Measurements from ENCODE around the gene OR5L2. TPM values are rescaled to one million over a fixed set of nuclear protein-coding genes. Genes with fewer than 3 reads are reported as not detected.

The OR5L2 gene
- total RNA-seq (2021), result not detected in 2 replicates
- long read RNA-seq, result 0 reads

GRCh38 chr11:55826919-55827318 lies at the start of gene OR5L2:
TSS of gene OR5L2 (plus strand) at chr11:55827219. CDS start at chr11:55827219, 0 bp downstream.
- H3K4ac ChIP-seq (ENCODE audit: low read depth, low read length), result no peak within 1 kb of the TSS
- H2BK15ac ChIP-seq (ENCODE audit: low read depth, low read length), result no peak within 1 kb of the TSS
- no peak within 1 kb of the TSS for H3K23ac ChIP-seq (ENCODE audit: insufficient read length, low read depth, low read length)
- H2BK120ac ChIP-seq (ENCODE audit: low read depth, low read length, poor library complexity, severe bottlenecking), result no peak within 1 kb of the TSS
- H2BK12ac ChIP-seq (ENCODE audit: insufficient read length, low read depth, low read length), result no peak within 1 kb of the TSS
- H3T11ph ChIP-seq (ENCODE audit: low read length), result no peak within 1 kb of the TSS
- no peaks in the 10 kb centered on the region for H3K27me3 Mint-ChIP-seq (ENCODE audit: low read depth)
- peaks cover 64% of the 10 kb centered on the region for H3K9me3 ChIP-seq (ENCODE audit: control insufficient read depth, low read depth, low read length)
- H2BK5ac ChIP-seq (ENCODE audit: insufficient read length, low read length), result no peak within 1 kb of the TSS
- H4K8ac ChIP-seq (replicated peaks; ENCODE audit: insufficient read length, low read depth, low read length), result no peak within 1 kb of the TSS
- no peaks in the 10 kb centered on the region for H3K79me2 ChIP-seq (ENCODE audit: insufficient read depth, low read length)
- no peak for DNase-seq
- H4K91ac ChIP-seq (ENCODE audit: insufficient read length, low read depth, low read length), result no peak within 1 kb of the TSS
- no peak within 1 kb of the TSS for H3K14ac ChIP-seq (ENCODE audit: insufficient read depth, low read length)
- no peaks in the 10 kb centered on the region for H3K4me1 ChIP-seq (ENCODE audit: insufficient read depth, low read length)
- H3K18ac ChIP-seq (ENCODE audit: insufficient read length, low read depth, low read length), result no peak within 1 kb of the TSS
- no peaks in the 10 kb centered on the region for H3K4me1 Mint-ChIP-seq
- H3K23me2 ChIP-seq (ENCODE audit: insufficient read length, low read depth, low read length, poor library complexity, severe bottlenecking), result no peaks in the 10 kb centered on the region
- H3K27me3 ChIP-seq (ENCODE audit: insufficient read depth, low read length), result no peaks in the 10 kb centered on the region
- no peak within 1 kb of the TSS for H2AK5ac ChIP-seq (ENCODE audit: insufficient read length, low read length)
- no peak within 1 kb of the TSS for H3K9ac ChIP-seq (ENCODE audit: extremely low read depth, insufficient read length, low read length)
- peaks cover 70 to 71% of the 10 kb centered on the region in 2 experiments for H3K9me3 Mint-ChIP-seq
- no peak for TF ChIP-seq CTCF (conservative IDR thresholded peaks at IDR 0.05)
- no peak within 1 kb of the TSS for H3K56ac ChIP-seq (ENCODE audit: insufficient read length, low read depth, low read length)
- no peak within 1 kb of the TSS for H3K4me3 Mint-ChIP-seq
- peaks cover 0 to 22% (median 6%) of the 10 kb centered on the region in 3 experiments; a peak in 4 of 7 replicates for H3K36me3 Mint-ChIP-seq (ENCODE audit: insufficient read depth in 1 of 3, low read depth in 3 of 3)
- H3K27ac Mint-ChIP-seq, result no peak within 1 kb of the TSS
- no peak within 1 kb of the TSS for H2BK20ac ChIP-seq (ENCODE audit: low read depth, low read length, poor library complexity, severe bottlenecking)
- H4K5ac ChIP-seq (ENCODE audit: insufficient read length, low read depth, low read length), result no peak within 1 kb of the TSS
- H4K20me1 ChIP-seq (ENCODE audit: control insufficient read depth, insufficient read depth, insufficient read length), result no peaks in the 10 kb centered on the region
- no peak within 1 kb of the TSS for H3K27ac ChIP-seq (ENCODE audit: insufficient read length, low read depth, low read length)
- no peak within 1 kb of the TSS for H3K4me2 ChIP-seq (ENCODE audit: insufficient read depth, insufficient read length, low read length)
- H3K79me1 ChIP-seq (ENCODE audit: insufficient read depth, low read depth, low read length, poor library complexity, severe bottlenecking), result no peaks in the 10 kb centered on the region
- H2AFZ ChIP-seq (ENCODE audit: low read length), result no peak within 1 kb of the TSS

Data from H9 (cell line).